HL-60 (cell line): ENCODE measurements around the gene GGTLC1.
"Not testable (repeated sequence)": the region's sequence is repeated elsewhere in the genome, so short reads cannot be mapped to it uniquely, and the experiment has no call there.

ENCODE experiments used
- DNase-seq, 2 experiments: peaks; one replicate each; pipeline ENCODE4 v3.0.0-alpha.2; 2010 to 2020; ENCODE audit warnings: low read depth in 1 of 2, low spot score in 1 of 2
- H3K27ac ChIP-seq: fragments of 250-450 bp; sonication (Bioruptor Pico); replicated peaks from 2 replicates; pipeline ENCODE4 v1.5.1; 2020; ENCODE audit warnings: mild to moderate bottlenecking, moderate library complexity
- H3K27me3 ChIP-seq: fragments of 250-450 bp; sonication (Bioruptor Pico); 2 replicates; pipeline ENCODE4 v1.5.1; 2021; ENCODE audit warnings: mild to moderate bottlenecking, moderate library complexity; ENCODE audit not compliant: insufficient read depth, poor library complexity, severe bottlenecking
- H3K4me3 ChIP-seq: replicated peaks from 2 replicates; pipeline ENCODE4 v1.5.1; 2011; ENCODE audit warnings: mild to moderate bottlenecking, control low read depth, low read length; ENCODE audit not compliant: insufficient read depth
- GABPA ChIP-seq: IDR thresholded peaks from 2 replicates; pipeline ENCODE4 v1.6.1; 2012; ENCODE audit warnings: low read depth
- POLR2AphosphoS5 ChIP-seq: IDR thresholded peaks from 2 replicates; pipeline ENCODE4 v1.6.1; 2012; ENCODE audit warnings: low read depth
- SPI1 ChIP-seq: IDR thresholded peaks from 2 replicates; pipeline ENCODE4 v1.6.1; 2012; ENCODE audit warnings: low read depth, mild to moderate bottlenecking, borderline replicate concordance
- TF ChIP-seq, protein P1 (sequence below): IDR thresholded peaks from one replicate; pipeline ENCODE4 v1.5.1; 2011; ENCODE audit warnings: low read length, control low read depth, inconsistent platforms; ENCODE audit not compliant: insufficient read depth
- TF ChIP-seq, protein P2 (sequence below): IDR thresholded peaks from 2 replicates; pipeline ENCODE4 v1.6.1; 2012; ENCODE audit warnings: low read depth; ENCODE audit not compliant: insufficient replicate concordance

The GGTLC1 gene

DNA sequence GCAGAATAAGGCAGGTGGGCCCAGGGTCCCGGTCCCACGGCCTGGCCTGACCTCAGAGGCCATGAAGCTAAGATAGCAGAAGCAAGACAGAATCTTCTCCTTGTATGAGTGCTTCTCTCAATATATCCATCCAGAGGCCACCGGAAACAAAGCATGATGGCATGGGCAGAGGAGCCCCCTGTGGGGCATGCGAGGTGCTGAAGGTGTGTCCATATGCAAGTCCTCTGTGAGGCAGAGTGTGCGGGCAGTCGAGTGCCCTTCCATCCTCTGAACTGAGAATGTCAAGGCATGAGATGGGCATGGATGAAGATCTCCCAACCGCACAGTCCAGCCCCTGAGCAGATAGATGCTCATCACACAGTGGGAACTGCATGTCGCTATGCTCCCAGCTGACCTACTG is 9.8 kb upstream of the GGTLC1 start:
- Histone ChIP-seq H3K27me3 (no peaks in the 10 kb centered on the region), H3K4me3 (no peak overlapping the region), H3K27ac (no peak overlapping the region)
- TF ChIP-seq, protein P1, sequence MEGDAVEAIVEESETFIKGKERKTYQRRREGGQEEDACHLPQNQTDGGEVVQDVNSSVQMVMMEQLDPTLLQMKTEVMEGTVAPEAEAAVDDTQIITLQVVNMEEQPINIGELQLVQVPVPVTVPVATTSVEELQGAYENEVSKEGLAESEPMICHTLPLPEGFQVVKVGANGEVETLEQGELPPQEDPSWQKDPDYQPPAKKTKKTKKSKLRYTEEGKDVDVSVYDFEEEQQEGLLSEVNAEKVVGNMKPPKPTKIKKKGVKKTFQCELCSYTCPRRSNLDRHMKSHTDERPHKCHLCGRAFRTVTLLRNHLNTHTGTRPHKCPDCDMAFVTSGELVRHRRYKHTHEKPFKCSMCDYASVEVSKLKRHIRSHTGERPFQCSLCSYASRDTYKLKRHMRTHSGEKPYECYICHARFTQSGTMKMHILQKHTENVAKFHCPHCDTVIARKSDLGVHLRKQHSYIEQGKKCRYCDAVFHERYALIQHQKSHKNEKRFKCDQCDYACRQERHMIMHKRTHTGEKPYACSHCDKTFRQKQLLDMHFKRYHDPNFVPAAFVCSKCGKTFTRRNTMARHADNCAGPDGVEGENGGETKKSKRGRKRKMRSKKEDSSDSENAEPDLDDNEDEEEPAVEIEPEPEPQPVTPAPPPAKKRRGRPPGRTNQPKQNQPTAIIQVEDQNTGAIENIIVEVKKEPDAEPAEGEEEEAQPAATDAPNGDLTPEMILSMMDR: no peak
- no peak for TF ChIP-seq POLR2AphosphoS5
- TF ChIP-seq SPI1: no peak
- TF ChIP-seq, protein P2, sequence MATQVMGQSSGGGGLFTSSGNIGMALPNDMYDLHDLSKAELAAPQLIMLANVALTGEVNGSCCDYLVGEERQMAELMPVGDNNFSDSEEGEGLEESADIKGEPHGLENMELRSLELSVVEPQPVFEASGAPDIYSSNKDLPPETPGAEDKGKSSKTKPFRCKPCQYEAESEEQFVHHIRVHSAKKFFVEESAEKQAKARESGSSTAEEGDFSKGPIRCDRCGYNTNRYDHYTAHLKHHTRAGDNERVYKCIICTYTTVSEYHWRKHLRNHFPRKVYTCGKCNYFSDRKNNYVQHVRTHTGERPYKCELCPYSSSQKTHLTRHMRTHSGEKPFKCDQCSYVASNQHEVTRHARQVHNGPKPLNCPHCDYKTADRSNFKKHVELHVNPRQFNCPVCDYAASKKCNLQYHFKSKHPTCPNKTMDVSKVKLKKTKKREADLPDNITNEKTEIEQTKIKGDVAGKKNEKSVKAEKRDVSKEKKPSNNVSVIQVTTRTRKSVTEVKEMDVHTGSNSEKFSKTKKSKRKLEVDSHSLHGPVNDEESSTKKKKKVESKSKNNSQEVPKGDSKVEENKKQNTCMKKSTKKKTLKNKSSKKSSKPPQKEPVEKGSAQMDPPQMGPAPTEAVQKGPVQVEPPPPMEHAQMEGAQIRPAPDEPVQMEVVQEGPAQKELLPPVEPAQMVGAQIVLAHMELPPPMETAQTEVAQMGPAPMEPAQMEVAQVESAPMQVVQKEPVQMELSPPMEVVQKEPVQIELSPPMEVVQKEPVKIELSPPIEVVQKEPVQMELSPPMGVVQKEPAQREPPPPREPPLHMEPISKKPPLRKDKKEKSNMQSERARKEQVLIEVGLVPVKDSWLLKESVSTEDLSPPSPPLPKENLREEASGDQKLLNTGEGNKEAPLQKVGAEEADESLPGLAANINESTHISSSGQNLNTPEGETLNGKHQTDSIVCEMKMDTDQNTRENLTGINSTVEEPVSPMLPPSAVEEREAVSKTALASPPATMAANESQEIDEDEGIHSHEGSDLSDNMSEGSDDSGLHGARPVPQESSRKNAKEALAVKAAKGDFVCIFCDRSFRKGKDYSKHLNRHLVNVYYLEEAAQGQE: no peak
- TF ChIP-seq GABPA: no peak
- DNase-seq: no peak

DNA sequence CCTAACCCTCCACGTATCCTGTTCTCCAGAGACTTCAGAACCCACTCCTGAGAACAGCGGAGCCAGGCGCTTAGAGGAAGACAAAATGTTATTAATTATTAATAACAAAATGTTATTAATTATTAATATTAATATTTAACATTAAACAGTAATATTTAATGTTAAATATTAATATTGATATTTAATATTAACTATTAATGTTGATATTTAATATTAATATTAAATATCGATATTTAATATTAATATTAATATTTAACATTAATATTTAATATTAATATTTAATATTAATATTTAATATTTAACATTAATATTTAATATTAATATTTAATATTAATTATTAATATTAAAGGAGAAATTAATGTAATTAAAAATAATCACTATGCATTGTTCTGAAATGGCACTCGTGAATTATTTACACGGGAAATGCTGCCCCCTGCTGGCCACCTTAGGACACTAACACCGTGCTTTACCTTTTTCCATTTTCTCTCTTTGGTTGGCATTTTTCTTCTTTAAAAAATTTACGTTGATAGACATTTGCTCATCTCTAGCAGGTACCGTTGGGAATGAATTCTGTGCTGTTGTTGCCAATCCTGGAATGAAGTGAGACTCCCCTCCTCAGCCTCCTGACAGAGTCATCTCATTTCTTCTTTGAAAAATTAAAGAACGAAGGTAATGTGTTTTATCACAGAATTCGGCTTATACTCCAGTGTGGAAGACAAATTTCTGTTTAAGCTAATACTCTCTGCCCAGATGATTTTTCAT is 7.5 kb upstream of the GGTLC1 start:
- Histone ChIP-seq H3K4me3 (no peak overlapping the region), H3K27me3 (no peaks in the 10 kb centered on the region), H3K27ac (no peak overlapping the region)
- TF ChIP-seq, protein P1: peak; percentile 28
- TF ChIP-seq GABPA: no peak
- DNase-seq: peak; percentile 7 to 37

DNA sequence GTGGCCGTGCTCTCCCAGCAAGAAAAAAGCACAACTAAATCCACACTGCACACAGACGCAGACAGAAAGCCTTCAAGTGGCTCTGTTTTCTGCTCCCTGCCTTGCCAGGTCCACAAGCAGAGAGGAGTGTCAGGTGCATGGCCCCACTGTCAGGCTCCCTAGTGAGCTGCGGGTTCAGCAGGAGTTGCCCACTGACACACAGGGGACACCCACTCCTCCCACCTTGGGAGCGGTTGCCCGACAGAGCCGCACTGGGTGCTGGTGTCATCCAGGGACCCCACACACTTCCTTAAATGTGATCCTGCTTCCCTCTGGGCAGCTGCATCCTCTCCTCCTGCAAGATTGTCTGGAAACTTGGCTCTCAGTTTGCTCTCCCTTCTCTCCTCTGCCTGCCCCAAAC is 6.7 kb upstream of the GGTLC1 start:
- H3K27ac ChIP-seq, DNase-seq, H3K27me3 ChIP-seq, H3K4me3 ChIP-seq: not testable (repeated sequence)

DNA sequence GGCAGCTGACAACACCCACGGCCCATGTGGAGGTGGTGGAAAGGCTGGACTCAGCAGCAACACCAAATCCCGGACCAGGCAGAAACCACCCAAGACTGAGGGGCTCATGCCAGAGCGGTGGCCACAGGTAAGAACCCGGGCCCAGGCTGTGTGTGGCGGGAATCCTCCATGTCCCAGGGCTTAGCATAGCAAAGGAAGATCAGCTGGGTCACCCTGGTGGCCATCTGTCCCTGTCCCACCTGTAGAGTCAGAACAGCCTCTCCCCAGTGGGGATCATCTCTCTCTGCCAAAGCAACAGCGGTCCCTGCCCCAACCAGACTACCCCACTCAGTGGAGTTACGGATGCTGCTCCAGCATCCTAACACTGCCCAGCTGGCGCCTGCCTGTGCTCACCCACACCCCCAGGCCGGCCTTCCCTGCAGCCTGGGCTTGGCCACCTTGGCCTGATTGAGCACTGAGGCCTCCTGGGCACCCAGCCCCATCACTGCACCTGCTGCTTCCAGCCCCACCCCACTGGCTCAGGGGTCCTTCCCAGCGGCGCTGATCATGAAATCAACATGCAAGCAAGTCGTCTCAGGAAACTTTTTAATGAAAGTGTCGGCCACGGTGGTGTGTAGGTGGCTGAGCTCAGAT is 5.5 kb upstream of the GGTLC1 start:
- H3K27me3 ChIP-seq, H3K4me3 ChIP-seq, DNase-seq, H3K27ac ChIP-seq: not testable (repeated sequence)

DNA sequence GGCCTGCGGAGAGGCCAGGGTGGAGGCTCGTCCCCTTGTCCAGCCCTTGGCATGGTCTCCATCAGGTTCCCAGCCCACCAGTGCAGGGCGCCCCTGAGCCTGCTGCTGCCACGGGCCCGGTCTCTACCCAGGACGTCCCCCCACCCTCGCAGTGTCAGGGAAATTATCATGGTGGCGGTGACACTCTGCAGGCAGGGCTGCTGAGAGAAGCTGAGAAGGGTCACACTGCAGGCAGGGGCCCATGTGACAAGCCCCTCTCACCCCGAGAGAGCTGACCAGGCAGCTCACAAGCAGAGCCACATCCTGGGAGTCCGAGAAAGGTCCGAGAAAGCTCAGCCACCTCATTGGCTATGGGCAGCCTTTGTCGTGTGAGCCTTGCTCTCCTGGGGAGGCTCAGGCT is 4.9 kb upstream of the GGTLC1 start:
- DNase-seq, H3K4me3 ChIP-seq, H3K27me3 ChIP-seq, H3K27ac ChIP-seq: not testable (repeated sequence)

DNA sequence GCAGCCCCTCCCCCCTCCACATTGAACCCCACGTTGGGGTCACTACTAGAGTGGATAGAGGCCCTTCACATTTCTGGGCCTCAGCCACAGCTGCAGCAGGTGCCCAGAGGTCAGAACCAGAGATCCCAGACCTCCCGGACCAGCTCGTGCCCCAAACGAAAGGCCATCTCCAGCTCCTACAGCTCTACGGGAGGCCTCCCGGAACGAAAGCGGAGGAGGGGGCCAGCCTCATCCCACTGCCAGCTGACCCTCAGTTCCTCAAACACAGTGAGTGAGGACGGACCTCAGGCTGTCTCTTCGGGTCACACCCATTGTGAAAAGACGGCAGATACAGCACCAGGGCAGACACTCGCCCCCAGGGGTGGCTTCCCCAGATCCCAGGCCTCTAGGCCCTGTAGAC is 1.7 kb upstream of the GGTLC1 start:
- DNase-seq, H3K27ac ChIP-seq, H3K4me3 ChIP-seq, H3K27me3 ChIP-seq: not testable (repeated sequence)

DNA sequence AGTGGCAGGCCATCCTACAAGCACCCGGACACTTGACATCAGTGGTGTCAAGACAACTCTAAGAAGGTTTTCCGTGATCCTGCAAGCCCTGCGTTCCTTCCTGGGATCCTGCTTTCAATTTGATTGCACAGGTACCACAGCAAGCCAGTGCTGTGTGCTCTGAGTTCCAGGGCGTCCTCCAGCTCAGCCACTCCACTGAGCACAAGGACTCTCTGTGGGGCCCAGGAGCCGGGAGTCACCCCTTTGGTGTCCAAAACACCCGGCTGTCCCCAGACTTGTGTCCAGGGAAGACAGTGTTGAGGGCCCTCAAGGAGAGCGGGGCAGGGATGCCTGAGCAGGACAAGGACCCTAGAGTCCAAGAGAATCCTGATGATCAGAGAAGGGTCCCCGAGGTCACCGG is 387 bp upstream of the GGTLC1 start:
- H3K27me3 ChIP-seq: not testable (repeated sequence)

DNA sequence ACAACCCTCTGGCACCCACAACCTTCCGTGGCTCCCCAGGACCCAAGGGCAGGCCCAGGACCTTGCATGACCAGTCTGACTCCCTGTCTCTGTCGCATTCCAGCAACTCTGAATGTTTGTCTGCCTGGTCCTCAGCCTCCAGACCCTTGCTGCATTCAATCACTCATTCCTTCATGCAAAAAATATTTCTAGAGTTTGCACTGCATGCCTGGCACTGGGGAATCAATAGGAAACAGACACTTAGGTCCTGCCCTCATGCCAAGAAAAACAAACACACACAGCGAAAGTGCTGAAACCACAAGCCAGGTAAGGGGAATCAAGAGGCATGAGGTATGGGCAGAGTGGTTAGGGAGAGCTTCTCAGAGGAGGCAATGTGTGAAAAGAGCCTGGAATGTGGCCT is 1.9 kb downstream of the GGTLC1 start:
- H3K4me3 ChIP-seq, H3K27me3 ChIP-seq, H3K27ac ChIP-seq, DNase-seq: not testable (repeated sequence)

More for the DNA sequence above, 387 bp upstream of the GGTLC1 start:
- H3K27ac ChIP-seq, H3K4me3 ChIP-seq, DNase-seq: not testable (repeated sequence)

DNA sequence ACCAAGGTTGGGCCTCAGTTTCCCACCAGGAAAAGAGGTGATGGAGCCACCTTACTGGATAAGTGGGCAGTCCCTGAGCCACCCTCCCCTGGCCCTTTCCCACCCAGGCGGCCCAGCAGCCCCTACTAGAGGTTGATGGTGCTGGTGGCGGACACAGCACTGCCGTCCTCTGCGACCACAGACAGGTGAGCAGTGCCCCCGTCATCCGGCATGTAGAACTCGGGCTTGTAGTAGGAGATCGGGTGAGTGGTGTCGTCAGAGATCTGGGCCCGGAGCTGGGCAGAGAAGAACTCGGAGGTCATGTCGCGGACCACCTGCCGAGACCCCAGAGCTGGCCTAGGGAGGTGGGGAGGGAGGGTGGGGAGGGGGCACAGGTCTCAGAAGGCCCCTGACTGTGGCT is 2.3 kb downstream of the GGTLC1 start:
- not testable (repeated sequence) for H3K27me3 ChIP-seq, H3K4me3 ChIP-seq, DNase-seq, H3K27ac ChIP-seq

DNA sequence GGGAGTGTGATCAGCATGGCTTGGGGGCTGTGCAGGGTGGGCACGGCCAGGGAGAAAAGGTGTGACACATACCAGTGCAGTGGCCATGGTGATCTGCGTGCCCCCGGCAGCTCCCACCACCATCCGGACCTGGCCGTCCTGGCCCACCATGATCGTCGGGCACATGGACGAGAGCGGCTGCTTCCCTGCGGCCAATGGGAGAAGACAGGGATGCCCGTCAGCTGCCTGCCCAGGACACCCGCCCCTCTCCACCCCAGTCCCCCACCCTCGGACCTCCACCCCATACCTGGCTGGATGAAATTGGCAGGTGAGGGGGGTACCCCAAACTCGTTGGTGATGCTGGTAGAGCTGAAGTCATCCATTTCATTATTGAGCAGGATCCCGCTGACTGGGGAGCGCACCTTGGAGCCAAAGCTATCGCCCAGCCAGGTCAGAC is 2.8 kb downstream of the GGTLC1 start:
- H3K27ac ChIP-seq, H3K4me3 ChIP-seq, H3K27me3 ChIP-seq, DNase-seq: not testable (repeated sequence)
